Measurements from ENCODE around the gene ENTHD1.

The ENTHD1 gene

GRCh38 chr22:39723899-39724351 is 169.6 kb downstream of the ENTHD1 start:
- TF ChIP-seq, protein P1, sequence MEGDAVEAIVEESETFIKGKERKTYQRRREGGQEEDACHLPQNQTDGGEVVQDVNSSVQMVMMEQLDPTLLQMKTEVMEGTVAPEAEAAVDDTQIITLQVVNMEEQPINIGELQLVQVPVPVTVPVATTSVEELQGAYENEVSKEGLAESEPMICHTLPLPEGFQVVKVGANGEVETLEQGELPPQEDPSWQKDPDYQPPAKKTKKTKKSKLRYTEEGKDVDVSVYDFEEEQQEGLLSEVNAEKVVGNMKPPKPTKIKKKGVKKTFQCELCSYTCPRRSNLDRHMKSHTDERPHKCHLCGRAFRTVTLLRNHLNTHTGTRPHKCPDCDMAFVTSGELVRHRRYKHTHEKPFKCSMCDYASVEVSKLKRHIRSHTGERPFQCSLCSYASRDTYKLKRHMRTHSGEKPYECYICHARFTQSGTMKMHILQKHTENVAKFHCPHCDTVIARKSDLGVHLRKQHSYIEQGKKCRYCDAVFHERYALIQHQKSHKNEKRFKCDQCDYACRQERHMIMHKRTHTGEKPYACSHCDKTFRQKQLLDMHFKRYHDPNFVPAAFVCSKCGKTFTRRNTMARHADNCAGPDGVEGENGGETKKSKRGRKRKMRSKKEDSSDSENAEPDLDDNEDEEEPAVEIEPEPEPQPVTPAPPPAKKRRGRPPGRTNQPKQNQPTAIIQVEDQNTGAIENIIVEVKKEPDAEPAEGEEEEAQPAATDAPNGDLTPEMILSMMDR (IDR thresholded peaks at IDR 0.05; ENCODE audit: low read length, missing control alignments) = no peak
- H3K4me3 ChIP-seq (replicated peaks; ENCODE audit: low read depth, low read length) = no peak overlapping the region
- DNase-seq (ENCODE audit: low read depth) = peak; percentile 69

DNA sequence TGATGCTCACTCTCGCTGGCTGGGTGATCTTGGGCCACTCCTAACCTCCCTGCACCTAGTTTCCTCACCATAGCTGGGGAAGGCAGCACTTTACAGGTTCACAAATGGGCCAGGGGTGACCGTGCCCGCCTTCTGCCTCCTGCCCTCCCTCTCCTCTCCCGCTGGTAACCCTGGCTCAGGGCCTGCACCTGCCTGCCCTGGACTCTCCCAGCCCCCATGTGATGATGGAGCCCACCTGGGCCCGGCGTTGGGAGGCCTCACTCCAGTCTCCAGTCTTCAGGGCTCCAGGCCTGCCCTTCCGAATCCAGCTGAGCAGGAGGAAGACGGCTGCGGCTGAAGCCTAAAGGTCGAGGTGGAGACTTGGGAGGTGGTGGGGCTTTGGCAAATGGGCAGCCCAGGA is 170.1 kb downstream of the ENTHD1 start:
- no peak overlapping the region for H3K4me3 ChIP-seq (replicated peaks; ENCODE audit: low read depth, low read length)
- TF ChIP-seq, protein P1 (IDR thresholded peaks at IDR 0.05; ENCODE audit: low read length, missing control alignments) = no peak
- no peak for DNase-seq (ENCODE audit: low read depth)

DNA sequence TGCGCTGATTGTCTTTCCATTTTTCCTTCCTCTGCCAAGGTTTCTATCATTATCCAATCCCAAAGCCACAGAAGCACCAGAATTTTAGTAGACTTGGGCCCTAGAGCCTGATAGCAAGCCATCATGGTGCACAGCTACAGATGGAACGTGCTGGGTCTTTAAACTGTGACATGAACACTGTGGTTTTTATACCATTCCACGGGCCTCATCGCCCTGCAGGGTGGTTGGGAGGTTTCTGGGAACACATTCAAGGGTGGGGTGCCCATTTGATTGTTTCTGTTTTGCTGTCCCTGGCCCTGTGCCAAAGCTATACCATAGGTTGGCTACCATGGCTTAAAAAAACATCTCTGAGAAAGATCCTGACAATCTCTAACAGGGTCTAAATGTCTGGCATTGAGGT is 171.1 kb downstream of the ENTHD1 start:
- H3K4me3 ChIP-seq (replicated peaks; ENCODE audit: low read depth, low read length) = no peak overlapping the region
- DNase-seq (ENCODE audit: low read depth) = no peak
- TF ChIP-seq, protein P1 (IDR thresholded peaks at IDR 0.05; ENCODE audit: low read length, missing control alignments) = no peak

GRCh38 chr22:39722032-39722325 is 171.6 kb downstream of the ENTHD1 start:
- TF ChIP-seq, protein P1 (IDR thresholded peaks at IDR 0.05; ENCODE audit: low read length, missing control alignments) = no peak
- H3K4me3 ChIP-seq (replicated peaks; ENCODE audit: low read depth, low read length) = no peak overlapping the region
- no peak for DNase-seq (ENCODE audit: low read depth)

DNA sequence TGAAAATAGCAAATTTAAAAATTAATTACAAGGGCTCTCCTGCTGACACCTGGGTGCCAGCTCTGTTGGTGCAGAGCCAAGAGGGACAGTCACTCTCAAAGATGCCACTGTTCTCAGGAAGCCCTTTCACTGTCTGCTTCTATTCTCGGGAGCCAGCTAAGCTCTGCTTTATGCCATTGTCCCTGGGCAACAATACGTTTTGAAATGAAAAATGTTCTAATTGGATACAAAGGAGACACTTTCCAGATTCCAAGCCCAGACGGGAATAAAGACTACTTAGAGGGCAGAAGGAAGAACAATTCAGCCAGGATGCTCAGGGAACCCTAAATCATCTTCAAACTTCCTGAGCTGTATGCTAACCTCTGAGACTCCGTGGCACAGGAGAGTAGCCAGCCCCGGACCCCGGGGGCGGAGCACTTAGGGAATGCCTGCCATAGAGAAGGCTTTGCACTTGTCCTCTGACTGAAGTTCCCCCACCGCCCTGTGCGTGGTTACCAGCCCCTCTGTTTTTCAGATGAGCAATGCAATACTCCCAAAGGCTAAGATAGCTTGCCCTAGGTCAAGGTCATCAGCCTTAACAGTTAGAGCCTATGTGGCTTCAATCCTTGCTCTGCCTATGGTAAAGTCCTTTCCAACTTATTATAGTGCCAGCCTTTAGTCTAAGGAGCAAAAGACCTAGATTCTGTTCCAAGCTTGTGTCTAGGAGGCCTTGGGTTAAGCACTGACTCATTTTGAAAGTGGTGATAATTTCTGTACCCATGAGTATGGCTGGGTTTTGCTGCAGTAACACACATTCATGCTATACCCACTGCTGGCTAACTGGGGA is 172.1 kb downstream of the ENTHD1 start:
- no peak overlapping the region for H3K4me3 ChIP-seq (replicated peaks; ENCODE audit: low read depth, low read length)
- no peak for DNase-seq (ENCODE audit: low read depth)
- TF ChIP-seq, protein P1 (IDR thresholded peaks at IDR 0.05; ENCODE audit: low read length, missing control alignments) = no peak

GRCh38 chr22:39719559-39720450 is 173.8 kb downstream of the ENTHD1 start:
- TF ChIP-seq, protein P1 (IDR thresholded peaks at IDR 0.05; ENCODE audit: low read length, missing control alignments) = no peak
- H3K4me3 ChIP-seq (replicated peaks; ENCODE audit: low read depth, low read length) = no peak overlapping the region
- DNase-seq (ENCODE audit: low read depth) = no peak

Measured in fibroblast of pulmonary artery (primary cell).